H1 (cell line): Measurements from ENCODE around the gene CDH18. TPM values are rescaled to one million over a fixed set of nuclear protein-coding genes. Genes with fewer than 3 reads are reported as not detected.

Experiments
- CTCF ChIA-PET: fragments of 300-600 bp; sonication (Branson Sonifier 250); formaldehyde crosslinking; loops from one replicate; lab custom pipeline; 2021; ENCODE audit not compliant: partially characterized antibody; lab: Charles Lee
- POLR2A ChIA-PET: fragments of 300-600 bp; sonication (Branson Sonifier 250); formaldehyde crosslinking; loops from one replicate; lab custom pipeline; 2021; ENCODE audit warnings: inconsistent platforms; ENCODE audit not compliant: partially characterized antibody; lab: Charles Lee
- DNase-seq, 2 experiments: peaks; one replicate each; pipeline versions ENCODE4 v3.0.0 to v3.0.0-alpha.2; 2010 to 2022; ENCODE audit warnings: low spot score in 2 of 2, low read depth in 1 of 2, mixed read lengths in 1 of 2
- FAIRE-seq: peaks from 2 replicates; lab custom pipeline; 2011; peaks lifted over from hg19 to GRCh38; lab: Jason Lieb, UNC
- H2AFZ ChIP-seq: 2 replicates; pipeline ENCODE4 v1.8.1; 2012; ENCODE audit warnings: low read length, inconsistent platforms
- H2AK5ac ChIP-seq: 2 replicates; pipeline ENCODE4 v1.6.1; 2013; ENCODE audit warnings: low read depth, low read length
- H2BK120ac ChIP-seq: replicated peaks from 2 replicates; pipeline ENCODE3; 2013; ENCODE audit warnings: low read depth, low read length, inconsistent platforms
- H2BK12ac ChIP-seq: 2 replicates; pipeline ENCODE4 v1.6.1; 2013; ENCODE audit warnings: low read depth, low read length
- H2BK15ac ChIP-seq: 2 replicates; pipeline ENCODE4 v1.6.1; 2013; ENCODE audit warnings: low read length
- H2BK20ac ChIP-seq: 2 replicates; pipeline ENCODE4 v1.6.1; 2013; ENCODE audit warnings: low read length
- H2BK5ac ChIP-seq: 2 replicates; pipeline ENCODE4 v1.6.1; 2013; ENCODE audit warnings: low read depth, low read length
- H3K14ac ChIP-seq: 2 replicates; pipeline ENCODE4 v1.6.1; 2013; ENCODE audit warnings: inconsistent platforms; ENCODE audit not compliant: insufficient read length
- H3K18ac ChIP-seq: 2 replicates; pipeline ENCODE4 v1.6.1; 2013; ENCODE audit warnings: low read length; ENCODE audit errors: extremely low read depth
- H3K23ac ChIP-seq: 2 replicates; pipeline ENCODE4 v1.6.1; 2013; ENCODE audit warnings: inconsistent platforms; ENCODE audit not compliant: insufficient read length
- H3K23me2 ChIP-seq: 2 replicates; pipeline ENCODE4 v1.6.1; 2013; ENCODE audit warnings: low read depth, low read length
- H3K27ac ChIP-seq: 2 replicates; pipeline ENCODE4 v1.6.1; 2011; ENCODE audit warnings: low read depth, low read length, inconsistent platforms
- H3K27me3 ChIP-seq, 4 experiments: replicated peaks in 1 of 4; 1 replicate in 1 of 4; 2 replicates in 3 of 4; pipeline versions ENCODE4 v1.6.1 to v1.8.1; 2011 to 2013; ENCODE audit warnings: low read length in 3 of 4, mild to moderate bottlenecking in 3 of 4, inconsistent platforms in 2 of 4, mixed read lengths in 2 of 4, moderate library complexity in 1 of 4; ENCODE audit not compliant: control insufficient read depth in 3 of 4, insufficient read depth in 3 of 4; ENCODE audit errors: extremely low read depth in 1 of 4
- H3K36me3 ChIP-seq, 4 experiments: 2 replicates each; pipeline versions ENCODE4 v1.6.1 to v1.8.1; 2011 to 2013; ENCODE audit warnings: mild to moderate bottlenecking in 4 of 4, low read length in 3 of 4, moderate library complexity in 2 of 4, control low read depth in 1 of 4, inconsistent platforms in 1 of 4; ENCODE audit not compliant: insufficient read depth in 4 of 4, control insufficient read depth in 2 of 4
- H3K4ac ChIP-seq: replicated peaks from 2 replicates; pipeline ENCODE3; 2013; ENCODE audit warnings: low read length, low read depth, mixed read lengths, inconsistent platforms; ENCODE audit not compliant: insufficient read length
- H3K4me1 ChIP-seq, 4 experiments: replicated peaks in 1 of 4; 1 replicate in 1 of 4; 2 replicates in 3 of 4; pipeline versions ENCODE4 v1.6.1 to v1.8.1; 2011 to 2013; ENCODE audit warnings: low read length in 3 of 4, inconsistent platforms in 2 of 4, mixed read lengths in 1 of 4; ENCODE audit not compliant: insufficient read depth in 4 of 4, control insufficient read depth in 3 of 4
- H3K4me2 ChIP-seq, 2 experiments: 2 replicates each; pipeline versions ENCODE4 v1.6.1 to v1.8.1; 2011 to 2013; ENCODE audit warnings: low read depth in 2 of 2, low read length in 2 of 2, control low read depth in 1 of 2, inconsistent platforms in 1 of 2, mild to moderate bottlenecking in 1 of 2; ENCODE audit not compliant: insufficient read depth in 1 of 2
- H3K4me3 ChIP-seq, 4 experiments: fragments of 200-600, 300-600 bp in 1 of 4; sonication (generic), shearing (Covaris generic), sonication (Bioruptor Twin) in 1 of 4; 2 replicates each; pipeline versions ENCODE4 v1.5.1 to v1.8.1; 2011 to 2016; ENCODE audit warnings: low read length in 4 of 4, low read depth in 3 of 4, control low read depth in 2 of 4, inconsistent platforms in 2 of 4, mild to moderate bottlenecking in 2 of 4, mixed read lengths in 1 of 4, moderate library complexity in 1 of 4; ENCODE audit not compliant: insufficient read depth in 2 of 4; ENCODE audit errors: extremely low read depth in 1 of 4
- H3K56ac ChIP-seq: replicated peaks from 2 replicates; pipeline ENCODE3; 2013; ENCODE audit warnings: low read depth, mild to moderate bottlenecking, mixed read lengths, low read length, inconsistent platforms; ENCODE audit not compliant: insufficient read length
- H3K79me1 ChIP-seq: 2 replicates; pipeline ENCODE4 v1.6.1; 2013; ENCODE audit warnings: low read depth, low read length, control low read depth
- H3K79me2 ChIP-seq, 2 experiments: 2 replicates each; pipeline versions ENCODE4 v1.6.1 to v1.8.1; 2012 to 2013; ENCODE audit warnings: low read length in 2 of 2, mild to moderate bottlenecking in 2 of 2, inconsistent platforms in 1 of 2; ENCODE audit not compliant: insufficient read depth in 2 of 2, control insufficient read depth in 1 of 2
- H3K9ac ChIP-seq, 4 experiments: replicated peaks in 1 of 4; 1 replicate in 1 of 4; 2 replicates in 3 of 4; pipeline versions ENCODE4 v1.6.1 to v1.8.1; 2011 to 2013; ENCODE audit warnings: low read depth in 3 of 4, low read length in 3 of 4, control low read depth in 2 of 4, mild to moderate bottlenecking in 2 of 4, moderate library complexity in 2 of 4, inconsistent platforms in 1 of 4; ENCODE audit errors: extremely low read depth in 1 of 4
- H3K9me3 ChIP-seq, 2 experiments: 2 replicates each; pipeline versions ENCODE4 v1.6.1 to v1.8.1; 2012 to 2013; ENCODE audit warnings: mild to moderate bottlenecking in 2 of 2, moderate library complexity in 2 of 2, control low read depth in 1 of 2, inconsistent platforms in 1 of 2, low read depth in 1 of 2, low read length in 1 of 2, mixed read lengths in 1 of 2; ENCODE audit not compliant: insufficient read depth in 2 of 2
- H4K20me1 ChIP-seq, 2 experiments: replicated peaks in 1 of 2; 2 replicates each; pipeline versions ENCODE3 to v1.8.1; 2011 to 2013; ENCODE audit warnings: inconsistent platforms in 2 of 2, low read length in 2 of 2, mild to moderate bottlenecking in 1 of 2; ENCODE audit not compliant: insufficient read depth in 2 of 2, control insufficient read depth in 1 of 2
- H4K5ac ChIP-seq: 2 replicates; pipeline ENCODE4 v1.6.1; 2013; ENCODE audit warnings: low read length, low read depth, mixed read lengths, inconsistent platforms; ENCODE audit not compliant: insufficient read length
- H4K8ac ChIP-seq: 2 replicates; pipeline ENCODE4 v1.8.0; 2013; ENCODE audit warnings: mild to moderate bottlenecking, moderate library complexity, low read length, inconsistent platforms; ENCODE audit not compliant: insufficient read depth; ENCODE audit errors: extremely low read depth
- H4K91ac ChIP-seq: replicated peaks from 2 replicates; pipeline ENCODE3; 2013; ENCODE audit warnings: low read length, mixed read lengths, inconsistent platforms; ENCODE audit not compliant: insufficient read length
- BRCA1 ChIP-seq: IDR thresholded peaks from 2 replicates; pipeline ENCODE4 v1.6.1; 2012; ENCODE audit warnings: low read depth, low read length, improper control_type of control experiment
- TBP ChIP-seq: IDR thresholded peaks from 2 replicates; pipeline ENCODE4 v1.6.1; 2011; ENCODE audit warnings: low read depth, low read length, improper control_type of control experiment
- YY1 ChIP-seq: IDR thresholded peaks from 2 replicates; pipeline ENCODE4 v1.6.1; 2011; ENCODE audit warnings: low read depth, mild to moderate bottlenecking, low read length
- WGBS, 2 experiments: shearing (Covaris generic) in 1 of 2; methylation state at CpG; one replicate each; pipeline versions ENCODE4 v1.1.6 to v1.1.7; 2013 to 2015; ENCODE audit warnings: low lambda C conversion rate in 2 of 2, mixed read lengths in 2 of 2, inconsistent platforms in 1 of 2, low coverage in 1 of 2, missing lambda C conversion rate in 1 of 2; ENCODE audit not compliant: insufficient replicate concordance in 2 of 2, insufficient coverage in 1 of 2, insufficient read length in 1 of 2; ENCODE audit errors: extremely low coverage in 1 of 2, missing lambda C conversion rate in 1 of 2; 5-methylcytosine and 5-hydroxymethylcytosine counted together
- polyA plus RNA-seq, 7 experiments: library from polyadenylated mRNA; depleted of rRNA in 3 of 7; stranded (reverse) in 5 of 7; unstranded in 2 of 7; fragments of >200 nt in 5 of 7; fragments of 200-250 nt in 2 of 7; gene quantifications; 1 replicate in 5 of 7; 2 replicates in 1 of 7; 4 replicates in 1 of 7; pipeline versions ENCODE4 v1.2.1 to v1.2.3, GENCODE V29; 2011 to 2013; ENCODE audit warnings: missing spikeins in 2 of 7, mixed read lengths in 2 of 7
- total RNA-seq: library from RNA; stranded (reverse); fragmentation: NEBNext Ultra II Directional; extraction: Animal tissue kit (Norgen Biotek cat#: 25700); gene quantifications from 2 replicates; pipeline ENCODE4 v1.2.1, GENCODE V29; 2021

The CDH18 gene
- total and polyA plus RNA-seq, 2 of the 8 experiments (the other 6 are each of a cell fraction or from before 2014, with no cell fraction given), result 0.30 to 0.32 TPM

GRCh38 chr5:19615661-19616060 is 372.3 kb downstream of the CDH18 start:
- Histone ChIP-seq H3K18ac (no peak overlapping the region), H3K79me2 (no peaks in the 10 kb centered on the region), H4K91ac (no peak overlapping the region), H3K4me2 (no peak overlapping the region), H2BK20ac (no peak overlapping the region), H4K20me1 (no peaks in the 10 kb centered on the region), H2BK15ac (no peak overlapping the region), H2BK12ac (no peak overlapping the region), H2AK5ac (no peak overlapping the region), H3K4me1 (no peaks in the 10 kb centered on the region), H3K9ac (no peak overlapping the region), H3K36me3 (no peaks in the 10 kb centered on the region), H2AFZ (no peak overlapping the region), H4K5ac (no peak overlapping the region), H3K23ac (no peak overlapping the region), H3K56ac (no peak overlapping the region), H2BK120ac (no peak overlapping the region), H3K27ac (no peak overlapping the region), H3K4ac (no peak overlapping the region), H2BK5ac (no peak overlapping the region), H3K23me2 (no peaks in the 10 kb centered on the region; the same call in 1 of the 2 replicates), H4K8ac (no peak overlapping the region), H3K9me3 (no peaks in the 10 kb centered on the region), H3K4me3 (no peak overlapping the region), H3K14ac (no peak overlapping the region), H3K79me1 (no peaks in the 10 kb centered on the region), H3K27me3 (no peaks in the 10 kb centered on the region)
- no peak for FAIRE-seq
- CTCF ChIA-PET, result interaction anchor here (0.6 kb wide), 1 partner anchor 508 kb away, joined by 3 read pairs; no protein-coding TSS in a partner anchor
- TF ChIP-seq TBP (no peak), BRCA1 (no peak), YY1 (no peak)
- DNase-seq, result no peak
- WGBS, 2 experiments, result 90% methylated on average over 1 of the region's 1 CpG; no CpG with 5 or more reads in 1 of the 2 experiments
- POLR2A ChIA-PET, result no interaction called here
